Stimulated activated CD8-positive, alpha-beta memory T cell treated with anti-CD3 and anti-CD28 coated beads, Interleukin-7, amount 100 ng/mL, for 48 hours (primary cell): ENCODE data around the gene DAAM1.

Experiments used
- DNase-seq, 2 donors: peaks; one replicate each; pipeline ENCODE4 v3.0.0-alpha.2; 2020; ENCODE audit warnings: low read depth in 1 of 2; ENCODE audit errors: extremely low read depth in 1 of 2

DAAM1 gene

DNA sequence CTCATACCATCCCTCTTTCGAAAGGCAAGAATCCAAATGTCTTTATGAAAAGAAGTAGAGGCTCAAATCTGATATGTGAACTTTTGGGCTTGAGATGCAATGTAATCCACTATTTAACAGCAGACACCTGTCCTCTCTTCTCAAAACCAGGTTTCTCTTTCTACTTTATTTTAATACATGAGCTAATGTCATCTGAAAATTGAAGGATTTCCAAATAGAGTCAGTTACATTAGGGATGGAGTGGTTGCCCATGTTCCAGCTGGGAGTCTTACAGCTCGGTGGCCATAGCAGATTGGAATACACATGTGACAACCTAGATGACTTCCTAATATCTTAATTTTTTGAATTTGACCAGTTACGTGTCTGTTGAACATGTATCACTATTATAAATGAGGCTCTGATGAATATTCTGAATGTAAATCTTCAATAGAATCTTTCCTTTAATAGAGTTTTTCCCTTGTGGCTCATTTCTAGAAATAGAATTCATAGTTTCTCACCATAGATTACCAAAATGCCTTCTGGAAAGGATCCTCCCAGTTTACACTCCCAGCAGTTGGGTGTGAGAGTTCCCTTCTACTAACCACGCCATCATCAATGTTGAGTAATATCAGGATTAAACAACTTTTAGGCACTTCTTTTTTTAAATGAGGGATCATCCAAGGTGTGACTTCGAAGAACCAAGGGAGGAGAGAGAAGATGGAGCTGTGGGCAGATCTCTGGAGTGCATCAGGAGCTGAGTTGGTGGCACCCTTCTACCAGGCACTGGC, 227.6 kb downstream of the DAAM1 start:
- DNase-seq = no peak

DNA sequence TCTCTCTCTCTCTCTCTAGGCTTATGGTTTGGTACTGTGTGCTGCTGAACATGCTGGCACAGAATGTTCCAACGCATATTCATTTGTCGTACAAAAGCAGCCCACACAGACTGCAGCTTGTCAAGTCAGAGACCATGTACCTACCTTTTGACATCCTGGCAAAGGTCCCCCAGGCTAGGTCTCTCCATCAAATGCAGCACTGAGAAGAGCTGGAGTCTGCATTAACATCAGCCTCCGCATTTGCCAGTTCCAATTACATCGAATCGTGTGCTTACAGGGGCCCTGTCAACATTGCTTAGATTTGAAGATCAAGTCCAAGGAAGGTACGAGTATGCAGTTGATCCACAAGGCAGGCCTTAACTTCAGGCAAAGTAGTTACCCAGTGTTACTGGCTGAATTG, 228.8 kb downstream of the DAAM1 start:
- DNase-seq = no peak

DNA sequence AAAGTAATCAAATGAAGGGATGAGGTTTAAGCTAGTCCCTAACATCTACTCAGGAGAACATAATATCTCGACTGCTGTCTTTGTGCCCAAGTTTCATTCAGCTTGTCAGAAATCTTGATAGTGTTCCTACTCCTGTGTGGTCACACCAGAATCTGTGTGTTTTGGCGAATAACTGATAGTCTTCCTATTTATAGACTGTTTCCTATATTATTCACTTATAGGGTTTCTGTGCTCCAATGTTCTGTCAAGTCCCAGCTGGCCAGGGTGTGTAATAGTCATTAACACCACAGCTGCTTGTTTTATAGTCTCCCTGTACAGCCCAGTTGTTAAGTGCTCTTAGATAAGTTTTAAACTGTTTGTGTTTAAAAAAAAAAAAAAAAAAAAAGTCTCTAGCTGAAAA, 230.8 kb downstream of the DAAM1 start:
- no peak for DNase-seq
